HT-29 (cell line): ENCODE data around the gene ASTN2. TPM values are rescaled to one million over a fixed set of nuclear protein-coding genes. Genes with fewer than 3 reads are reported as not detected.

Experiments used
- DNase-seq: peaks from one replicate; pipeline ENCODE4 v3.0.0-alpha.2; 2015; ENCODE audit warnings: low spot score
- total RNA-seq: library from RNA; depleted of rRNA; stranded (reverse); fragments of >200 nt; shearing (Covaris generic); gene quantifications from 2 replicates; pipeline ENCODE4 v1.2.3, GENCODE V29; 2014

ASTN2 gene
- total RNA-seq, 1 experiment from 2014 or later, result 4.0 TPM

GRCh38 chr9:116686135-116686534 lies 728.7 kb downstream of the ASTN2 start:
- DNase-seq, result no peak

- DNase-seq, result no peak
Measured at GRCh38 chr9:116685166-116685565, 729.7 kb downstream of the ASTN2 start.

- DNase-seq, result no peak
Measured at GRCh38 chr9:116683535-116683934, 731.3 kb downstream of the ASTN2 start.

- DNase-seq, result peak; percentile 16
Measured at GRCh38 chr9:116674210-116674980, 740.5 kb downstream of the ASTN2 start.

DNA sequence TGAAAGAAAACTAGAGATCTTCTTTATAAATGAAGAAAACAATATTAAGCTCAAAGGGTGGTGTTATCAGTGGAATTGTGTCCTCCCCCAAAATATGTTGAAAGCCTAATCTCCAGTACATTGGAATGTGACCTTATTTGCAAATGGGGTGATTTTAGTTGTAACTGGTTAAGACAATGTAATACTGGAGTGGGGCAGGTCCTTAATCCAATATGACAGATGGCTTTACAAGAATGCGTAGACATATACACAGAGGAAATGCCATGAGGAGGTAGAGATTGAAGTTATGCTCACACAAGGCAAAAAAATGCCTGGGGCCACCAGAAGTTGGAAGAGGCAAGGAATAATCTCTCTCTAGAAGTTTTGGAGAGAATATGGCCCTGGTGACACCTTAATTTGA lies 741.5 kb downstream of the ASTN2 start:
- no peak for DNase-seq

DNA sequence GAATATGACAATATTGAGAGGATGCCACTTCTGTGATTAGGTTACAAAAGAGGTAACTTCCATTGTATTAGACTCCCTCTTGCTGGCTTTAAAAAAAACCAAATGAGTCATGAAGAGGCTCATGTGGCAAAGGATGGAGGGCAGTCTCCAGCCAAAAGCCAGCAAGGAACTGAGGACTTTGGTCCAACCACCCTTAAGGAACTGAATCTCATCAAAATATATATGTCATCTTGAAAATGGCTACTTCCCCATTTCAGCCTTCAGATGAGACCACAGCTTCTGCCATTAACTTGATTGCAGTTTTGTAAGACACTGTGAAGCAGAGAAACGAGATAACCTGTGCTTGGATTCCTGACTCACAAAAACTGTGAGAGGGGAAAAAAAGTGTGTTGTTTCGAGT lies 743.3 kb downstream of the ASTN2 start:
- no peak for DNase-seq

GRCh38 chr9:116668970-116669695 lies 745.7 kb downstream of the ASTN2 start:
- DNase-seq, result no peak

- DNase-seq, result no peak
Measured at GRCh38 chr9:116663581-116663980, 751.3 kb downstream of the ASTN2 start.

DNA sequence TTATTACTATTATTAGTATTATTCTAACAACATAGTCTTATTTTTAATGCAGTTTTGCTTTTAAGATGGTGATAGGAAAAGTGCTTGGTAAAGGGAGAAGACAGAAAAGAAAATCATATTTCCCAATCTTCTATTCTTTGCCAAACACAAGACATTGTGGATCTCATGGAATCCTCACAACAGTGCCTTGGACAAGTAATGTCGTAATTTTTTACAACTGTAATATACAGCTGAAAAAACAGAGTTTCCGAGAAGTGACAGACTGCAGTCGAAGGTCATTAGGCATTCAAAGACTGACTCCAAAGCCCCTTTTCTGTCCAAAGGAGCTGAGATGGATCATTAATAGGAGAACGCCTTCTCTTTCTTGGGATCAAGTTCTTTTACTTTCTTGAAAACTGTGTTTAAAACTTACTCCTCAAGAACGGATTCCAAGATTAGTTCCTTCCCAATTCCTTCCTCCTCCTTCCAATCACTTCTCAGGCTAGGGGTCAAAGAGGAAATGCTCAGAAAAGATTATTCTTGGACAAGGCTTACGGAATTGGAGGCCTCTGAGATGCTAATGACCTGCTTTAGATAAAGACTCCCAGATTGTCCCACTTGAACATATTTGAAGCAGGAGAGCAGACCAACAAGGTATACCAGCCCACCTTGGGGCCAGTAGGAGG lies 752.1 kb downstream of the ASTN2 start:
- no peak for DNase-seq

DNA sequence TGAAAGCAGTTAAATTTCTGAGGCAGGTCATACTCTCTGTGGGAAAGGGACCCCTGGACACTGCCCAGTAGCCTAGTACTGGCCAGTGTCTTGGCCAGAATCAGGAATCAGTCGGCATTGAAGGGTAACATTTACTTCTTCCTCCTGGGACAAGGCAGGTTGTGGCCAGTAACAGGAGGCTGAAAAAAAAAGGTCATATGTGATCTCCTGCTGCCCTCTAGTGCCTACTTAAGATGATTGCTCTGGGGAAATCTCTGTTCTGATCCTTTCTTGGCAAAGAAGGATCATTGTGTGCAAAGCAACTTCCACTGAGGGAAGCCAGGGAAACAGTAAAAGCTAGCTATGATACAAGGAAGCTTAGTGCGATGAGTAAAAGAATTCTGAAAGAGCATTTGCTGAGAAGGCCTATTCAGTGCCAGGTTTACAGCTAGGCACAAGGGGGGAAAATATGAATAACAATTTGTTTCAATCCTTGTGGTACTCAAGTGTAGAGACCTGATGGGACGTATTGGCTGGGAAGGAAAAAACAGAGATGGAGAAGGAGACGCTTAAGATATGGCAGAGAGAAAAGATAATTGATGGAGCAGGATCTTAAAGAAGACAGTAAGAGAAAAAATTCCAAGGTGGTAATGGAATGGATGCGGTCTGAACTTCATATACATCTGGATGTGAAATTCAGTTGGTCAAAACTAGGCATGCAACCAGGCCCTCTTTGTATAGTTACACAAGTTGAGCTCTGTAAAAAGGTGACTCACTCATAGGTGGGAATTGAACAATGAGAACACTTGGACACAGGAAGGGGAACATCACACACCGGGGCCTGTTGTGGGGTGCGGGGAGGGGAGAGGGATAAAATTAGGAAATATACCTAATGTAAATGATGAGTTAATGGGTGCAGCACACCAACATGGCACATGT lies 753.6 kb downstream of the ASTN2 start:
- DNase-seq, result peak; percentile 67

- no peak for DNase-seq
Measured at GRCh38 chr9:116658265-116658664, 756.6 kb downstream of the ASTN2 start.

GRCh38 chr9:116656977-116657376 lies 757.9 kb downstream of the ASTN2 start:
- no peak for DNase-seq

GRCh38 chr9:116656501-116656971 lies 758.3 kb downstream of the ASTN2 start:
- no peak for DNase-seq

DNA sequence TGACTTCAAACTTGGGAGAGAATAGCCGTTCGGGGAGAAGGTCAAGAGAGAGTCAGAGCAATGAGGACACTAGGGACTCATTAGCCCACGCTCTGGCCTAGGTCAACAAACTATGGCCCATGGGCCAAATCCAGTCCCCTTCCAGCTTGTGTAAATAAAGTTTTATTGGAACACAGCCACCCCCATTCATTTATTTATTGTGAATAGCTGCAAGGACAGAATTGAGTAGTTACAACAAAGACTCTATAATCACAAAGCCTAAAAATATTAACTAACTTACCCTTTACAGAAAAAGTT lies 760.9 kb downstream of the ASTN2 start:
- no peak for DNase-seq

- DNase-seq, result no peak
Measured at GRCh38 chr9:116653348-116654058, 761.4 kb downstream of the ASTN2 start.

DNA sequence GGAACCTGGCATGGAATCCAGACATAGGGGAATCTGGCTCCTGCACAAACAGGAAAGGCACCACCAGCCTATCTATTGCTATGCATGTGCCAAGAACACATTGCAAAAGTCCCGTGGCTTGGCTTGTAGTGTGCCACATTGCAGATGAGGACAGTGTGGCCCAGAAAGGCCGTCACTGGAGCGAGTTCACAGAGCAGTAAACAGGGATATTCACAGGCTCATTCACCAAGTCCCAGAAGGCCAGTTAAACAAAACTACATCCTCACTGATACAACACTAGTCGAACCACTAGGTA lies 767.4 kb downstream of the ASTN2 start:
- no peak for DNase-seq

- peak; percentile 43 for DNase-seq
Measured at GRCh38 chr9:116646661-116647514, 768.0 kb downstream of the ASTN2 start.

- DNase-seq, result no peak
Measured at GRCh38 chr9:116644091-116644688, 770.7 kb downstream of the ASTN2 start.

DNA sequence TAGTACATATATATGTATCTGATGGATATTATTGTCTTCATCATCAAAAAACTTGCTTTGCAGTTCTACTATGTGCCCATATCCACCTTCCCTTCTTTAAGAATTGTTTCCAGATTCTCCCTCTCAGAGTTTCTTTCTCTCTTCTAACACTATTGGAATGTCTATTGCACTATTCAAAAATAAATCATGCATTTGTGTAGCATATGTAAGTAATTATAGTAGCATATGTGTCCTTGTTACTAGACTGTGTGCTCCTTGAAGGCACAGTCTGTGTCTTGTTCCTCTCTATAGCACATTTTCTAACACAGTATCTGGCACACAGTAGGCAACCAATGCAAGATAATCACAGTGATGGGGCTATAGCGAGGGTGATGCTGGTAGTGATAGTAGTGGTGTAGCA lies 771.2 kb downstream of the ASTN2 start:
- DNase-seq, result no peak
